GM21367 (cell line): Measurements from ENCODE around the gene CHAMP1.
A peak's percentile ranks its signal among the peaks of the same experiment; 100 is the strongest.

ENCODE experiments used
- ATAC-seq: cut with Tn5 transposase; IDR thresholded peaks from one replicate; pipeline ENCODE4 v1.9.1; 2021; ENCODE audit not compliant: unreplicated experiment

CHAMP1 gene, protein sequence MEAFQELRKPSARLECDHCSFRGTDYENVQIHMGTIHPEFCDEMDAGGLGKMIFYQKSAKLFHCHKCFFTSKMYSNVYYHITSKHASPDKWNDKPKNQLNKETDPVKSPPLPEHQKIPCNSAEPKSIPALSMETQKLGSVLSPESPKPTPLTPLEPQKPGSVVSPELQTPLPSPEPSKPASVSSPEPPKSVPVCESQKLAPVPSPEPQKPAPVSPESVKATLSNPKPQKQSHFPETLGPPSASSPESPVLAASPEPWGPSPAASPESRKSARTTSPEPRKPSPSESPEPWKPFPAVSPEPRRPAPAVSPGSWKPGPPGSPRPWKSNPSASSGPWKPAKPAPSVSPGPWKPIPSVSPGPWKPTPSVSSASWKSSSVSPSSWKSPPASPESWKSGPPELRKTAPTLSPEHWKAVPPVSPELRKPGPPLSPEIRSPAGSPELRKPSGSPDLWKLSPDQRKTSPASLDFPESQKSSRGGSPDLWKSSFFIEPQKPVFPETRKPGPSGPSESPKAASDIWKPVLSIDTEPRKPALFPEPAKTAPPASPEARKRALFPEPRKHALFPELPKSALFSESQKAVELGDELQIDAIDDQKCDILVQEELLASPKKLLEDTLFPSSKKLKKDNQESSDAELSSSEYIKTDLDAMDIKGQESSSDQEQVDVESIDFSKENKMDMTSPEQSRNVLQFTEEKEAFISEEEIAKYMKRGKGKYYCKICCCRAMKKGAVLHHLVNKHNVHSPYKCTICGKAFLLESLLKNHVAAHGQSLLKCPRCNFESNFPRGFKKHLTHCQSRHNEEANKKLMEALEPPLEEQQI

DNA sequence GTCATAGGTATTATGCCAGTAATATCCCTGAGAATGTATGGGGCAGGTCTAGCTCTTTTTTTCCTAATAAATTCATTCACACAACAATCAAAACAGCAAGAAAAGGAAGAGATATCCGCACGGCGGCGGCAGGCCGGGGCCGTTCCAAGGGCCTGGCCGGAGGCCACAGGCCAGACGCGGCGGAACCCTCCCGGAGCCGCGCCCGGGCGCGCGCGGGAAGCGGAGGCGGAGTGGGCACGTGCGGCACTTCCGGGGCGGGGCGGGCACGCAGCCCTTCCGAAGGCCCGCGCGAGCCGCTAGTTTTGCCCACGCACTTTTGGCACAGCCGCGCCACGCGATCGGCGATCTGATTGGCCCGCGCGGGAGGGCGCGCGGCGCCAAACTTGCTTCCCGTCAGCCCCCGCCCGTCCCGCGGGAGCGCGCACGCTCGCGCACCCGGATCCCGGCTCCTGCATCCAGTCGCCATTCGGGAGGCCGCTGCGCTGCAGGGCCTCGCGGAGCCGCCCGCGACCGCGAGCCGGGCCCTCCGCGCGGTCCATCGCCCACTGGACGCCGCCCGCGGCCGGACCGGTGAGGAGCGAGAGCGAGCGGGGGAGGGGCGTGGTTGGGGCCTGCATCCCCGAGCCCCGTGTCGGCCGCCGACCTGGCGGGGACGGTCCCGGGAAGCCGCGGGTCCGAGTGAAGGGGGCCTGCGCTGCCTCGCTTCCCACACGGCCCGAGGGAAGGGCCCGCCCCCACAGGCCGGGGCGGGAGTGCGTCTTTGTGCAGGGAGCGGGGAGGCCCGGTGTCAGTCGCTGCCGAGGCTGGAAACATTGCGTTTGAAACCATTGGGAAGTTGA lies at the start of gene CHAMP1:
Gene CHAMP1 (plus strand): TSS at position 430 of the 839 bp plus-strand sequence. CDS start 9,340 bp downstream, outside the sequence.
- peak; percentile 72 for ATAC-seq

DNA sequence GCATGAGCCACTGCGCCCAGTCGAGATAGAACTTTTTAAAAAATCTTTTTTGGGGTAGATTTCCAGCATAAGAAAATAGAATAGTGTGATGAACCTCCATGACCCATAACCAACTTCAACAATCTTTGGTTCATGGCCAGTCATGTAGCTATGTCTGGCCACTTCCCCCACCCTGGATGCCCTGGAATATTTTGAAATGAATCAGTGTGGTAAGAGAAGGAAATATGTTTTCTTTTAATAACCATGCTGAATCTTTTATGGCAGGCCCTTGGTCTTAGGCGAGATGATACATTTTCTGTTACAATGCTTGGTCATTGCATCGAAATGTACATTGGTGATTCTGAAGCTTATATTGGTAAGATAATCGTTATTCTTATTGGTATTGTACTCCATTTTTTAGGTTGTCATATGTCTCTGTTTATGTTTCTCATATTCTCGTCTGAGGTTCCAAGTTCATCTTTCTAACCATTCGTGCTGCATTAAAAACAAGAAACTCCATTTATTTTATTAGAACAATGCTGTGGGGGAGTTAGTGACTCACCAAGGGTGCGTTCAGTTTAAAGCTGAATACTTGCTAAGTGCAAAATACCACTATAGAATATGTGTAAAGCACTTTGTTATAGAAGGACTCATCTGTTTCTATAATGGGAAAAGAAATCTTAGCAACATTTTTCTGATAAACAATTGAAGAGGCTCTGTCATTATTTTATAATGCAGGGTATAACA lies 49.3 kb upstream of the CHAMP1 start:
- no peak for ATAC-seq

DNA sequence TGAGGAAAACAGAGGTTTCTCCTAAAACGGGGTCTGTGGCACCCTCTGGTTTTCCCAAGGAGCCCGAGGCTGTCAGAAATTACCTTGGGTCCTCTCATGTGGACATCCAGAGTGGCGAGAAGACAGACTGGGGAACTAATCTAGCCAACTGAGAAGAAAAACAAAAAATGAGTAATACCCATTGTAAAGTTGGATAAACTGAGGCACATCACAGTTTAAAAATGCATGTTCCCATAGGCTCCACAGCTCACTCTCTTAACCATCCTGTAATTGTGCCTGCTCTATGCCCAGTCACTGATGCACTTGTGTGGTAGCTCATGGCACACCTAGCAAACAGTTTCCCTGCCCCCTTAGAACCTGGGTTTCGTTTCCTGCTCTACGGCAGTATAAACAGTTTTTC lies 48.1 kb upstream of the CHAMP1 start:
- ATAC-seq: no peak

DNA sequence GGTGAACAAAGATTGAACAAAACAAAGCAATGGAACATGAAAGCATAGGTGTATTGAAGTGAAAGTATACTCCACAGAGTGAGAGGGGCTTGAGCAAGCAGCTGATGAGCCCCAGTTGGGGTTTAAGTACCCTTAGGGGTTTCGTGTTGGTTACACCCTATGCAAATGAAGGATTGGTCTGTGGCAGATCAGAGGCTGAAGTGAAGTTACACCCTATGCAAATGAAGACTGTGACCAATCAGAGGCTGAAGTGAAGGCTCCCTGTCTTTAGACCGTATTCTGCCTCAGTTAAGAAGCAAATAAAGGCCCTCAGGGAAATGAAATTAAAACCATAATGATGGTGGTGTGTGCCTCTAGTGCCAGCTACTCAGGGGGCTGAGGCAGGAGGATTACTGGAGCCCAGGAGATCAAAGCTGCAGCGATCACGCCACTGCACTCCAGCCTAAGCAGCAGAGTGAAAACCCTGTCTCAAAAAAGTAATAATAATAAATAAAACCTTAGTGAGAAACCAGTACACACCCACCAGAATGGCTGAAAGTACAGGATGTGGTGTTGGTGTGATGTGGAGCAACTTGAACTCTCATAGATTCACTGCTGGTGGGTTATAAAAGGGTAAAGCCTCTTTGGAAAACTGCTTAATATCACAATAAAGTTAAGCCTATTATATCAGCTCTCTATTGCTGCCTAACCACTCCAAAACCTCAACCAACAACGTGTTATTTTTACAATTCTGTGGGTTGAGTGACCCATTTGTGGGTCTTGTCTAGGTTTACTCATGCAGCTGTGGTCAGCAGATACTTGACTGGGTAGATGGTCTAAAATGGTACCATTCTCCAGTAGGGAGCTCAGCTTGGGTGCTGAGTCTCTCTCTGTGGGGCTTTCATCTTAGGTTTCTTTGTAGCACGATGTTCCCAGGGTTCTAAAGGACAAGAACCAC lies 45.7 kb upstream of the CHAMP1 start:
- ATAC-seq: no peak

DNA sequence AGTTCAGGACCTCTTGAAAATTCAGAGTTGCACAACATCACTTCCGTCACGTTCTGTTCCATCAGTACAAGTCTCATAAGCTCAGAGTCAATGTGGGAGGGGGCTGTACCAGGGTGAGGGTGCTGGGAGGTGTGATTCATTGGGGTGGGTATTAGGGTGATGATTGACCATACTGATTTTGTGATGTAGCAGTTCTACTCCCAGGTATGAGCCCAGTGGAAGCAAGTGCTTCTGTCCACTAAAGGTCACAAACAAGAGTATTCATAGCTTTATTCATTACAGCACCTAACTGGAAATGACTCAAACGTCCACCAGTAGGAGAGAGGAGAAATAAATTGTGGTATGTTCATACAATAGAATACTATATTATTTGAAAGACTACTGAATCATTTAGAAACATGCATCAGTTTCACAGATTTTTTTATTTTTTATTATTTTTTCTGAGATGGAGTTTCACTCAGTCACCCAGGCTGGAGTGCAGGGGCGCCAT lies 45.0 kb upstream of the CHAMP1 start:
- no peak for ATAC-seq

DNA sequence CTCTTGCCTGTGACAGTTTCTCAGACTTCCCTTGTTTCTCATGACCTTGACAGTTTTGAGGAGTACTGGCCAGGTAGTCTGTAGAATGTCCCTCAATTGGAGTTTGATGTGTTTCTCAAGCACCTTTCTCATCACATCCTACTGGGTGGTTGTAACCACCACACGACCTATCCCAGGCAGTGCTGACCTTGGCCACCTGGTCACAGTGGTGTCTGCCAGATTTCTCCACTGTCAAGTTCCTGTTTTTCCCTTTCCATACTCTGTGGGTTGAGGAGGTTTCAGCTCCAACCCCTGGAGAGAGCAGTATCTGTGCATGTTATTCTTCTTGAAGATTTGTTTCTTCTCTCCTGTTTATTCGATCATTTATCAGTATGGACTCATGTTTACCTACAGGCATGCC lies 41.3 kb upstream of the CHAMP1 start:
- ATAC-seq: no peak

DNA sequence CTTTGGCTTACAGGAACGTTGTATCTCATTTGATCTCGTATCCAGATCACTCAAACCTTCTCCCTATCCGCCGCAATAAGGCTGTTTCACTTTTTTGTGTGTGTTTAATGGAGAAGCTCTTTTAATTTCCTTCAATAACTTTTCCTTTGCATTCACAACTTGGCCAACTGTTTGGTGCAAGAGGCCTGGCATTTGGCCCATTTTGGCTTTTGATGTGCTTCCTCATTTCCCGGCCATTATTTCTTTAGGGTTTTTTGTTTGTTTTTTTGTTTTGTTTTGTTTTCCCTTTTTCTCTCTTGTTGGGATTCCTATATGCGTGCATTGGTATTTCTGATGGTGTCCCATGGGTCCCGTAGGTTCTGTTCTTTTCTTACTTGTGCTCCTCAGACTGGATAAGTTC lies 39.0 kb upstream of the CHAMP1 start:
- no peak for ATAC-seq

DNA sequence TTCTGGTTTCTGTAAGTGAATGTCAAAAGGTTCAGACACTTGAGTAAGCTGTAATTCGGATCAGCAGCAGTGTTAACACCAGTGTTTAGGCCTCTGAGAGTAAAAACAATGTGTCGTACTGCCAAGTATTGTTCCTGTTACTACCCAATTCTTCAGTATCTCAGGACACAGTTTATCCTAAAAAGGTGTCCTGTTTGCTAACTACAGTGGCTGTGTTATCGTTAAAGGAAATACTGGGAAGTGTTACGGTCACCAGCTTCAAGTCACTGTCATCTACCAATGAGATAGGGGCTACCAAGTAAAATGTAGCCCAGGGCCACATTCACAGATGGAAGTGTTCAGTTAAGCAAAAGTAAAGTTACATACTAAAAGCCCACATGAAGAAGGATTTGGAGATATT lies 35.2 kb upstream of the CHAMP1 start:
- no peak for ATAC-seq

DNA sequence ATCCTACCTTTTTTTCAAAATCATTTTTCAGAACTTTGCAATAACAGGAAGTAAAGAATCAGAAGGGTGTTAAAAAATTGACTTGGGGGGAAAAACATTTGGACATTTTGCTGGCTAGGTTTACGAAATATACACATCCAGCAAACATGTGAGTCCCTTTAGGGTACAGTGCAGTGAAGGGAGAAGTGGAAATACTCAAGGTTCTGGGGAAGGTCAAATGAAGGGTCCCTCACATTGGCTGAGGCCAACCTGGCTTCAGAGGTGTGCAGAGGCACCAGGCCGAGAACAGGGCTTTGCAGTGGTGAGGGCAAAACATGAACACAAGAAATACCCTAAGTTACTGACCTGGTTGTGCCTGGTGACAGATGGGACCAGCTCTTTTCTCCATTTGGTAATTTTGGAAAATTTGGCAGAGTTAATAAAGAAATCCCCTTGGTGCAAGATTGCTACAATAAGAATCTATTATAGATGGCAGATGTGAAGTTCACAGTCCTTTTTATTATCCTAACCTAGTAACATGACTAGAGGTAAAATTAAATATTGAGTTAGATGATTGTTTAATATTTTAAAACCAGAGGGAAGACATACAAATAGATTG lies 34.4 kb upstream of the CHAMP1 start:
- no peak for ATAC-seq

DNA sequence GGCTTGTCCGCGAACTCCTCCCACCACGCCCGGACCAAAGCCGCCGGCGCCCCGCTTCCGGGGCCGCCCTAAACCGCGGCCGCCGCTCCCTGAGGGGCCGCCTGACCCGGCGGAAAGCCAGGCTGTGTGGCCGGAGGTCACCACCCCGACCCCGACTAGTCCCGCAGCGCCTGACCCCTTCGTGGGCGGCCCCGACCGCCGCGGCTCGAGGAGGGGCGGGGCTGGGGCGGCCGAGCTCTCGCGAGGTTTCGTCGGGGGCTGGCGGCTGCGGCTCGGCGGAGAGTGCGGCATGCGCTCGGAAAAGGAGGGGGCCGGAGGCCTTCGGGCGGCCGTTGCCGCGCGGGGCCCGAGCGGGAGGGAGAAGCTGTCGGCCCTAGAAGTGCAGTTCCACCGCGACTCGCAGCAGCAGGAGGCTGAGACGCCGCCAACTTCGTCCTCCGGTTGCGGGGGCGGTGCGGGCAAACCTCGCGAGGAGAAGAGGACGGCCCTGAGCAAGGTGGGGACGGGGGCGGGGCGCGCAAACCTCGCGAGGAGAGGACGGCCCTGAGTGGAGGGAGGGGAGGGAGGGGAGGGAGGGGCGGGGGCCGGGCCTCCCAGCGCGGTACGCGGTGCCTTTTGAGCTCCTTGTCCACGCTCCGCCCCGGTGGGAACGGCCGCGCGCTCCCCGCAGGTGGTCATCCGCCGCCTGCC lies 32.8 kb upstream of the CHAMP1 start, which contains the start of gene UPF3A:
Gene UPF3A (plus strand): TSS at position 251 of the 690 bp plus-strand sequence. CDS start 39 bp downstream, at position 290.
- peak; percentile 48 for ATAC-seq

DNA sequence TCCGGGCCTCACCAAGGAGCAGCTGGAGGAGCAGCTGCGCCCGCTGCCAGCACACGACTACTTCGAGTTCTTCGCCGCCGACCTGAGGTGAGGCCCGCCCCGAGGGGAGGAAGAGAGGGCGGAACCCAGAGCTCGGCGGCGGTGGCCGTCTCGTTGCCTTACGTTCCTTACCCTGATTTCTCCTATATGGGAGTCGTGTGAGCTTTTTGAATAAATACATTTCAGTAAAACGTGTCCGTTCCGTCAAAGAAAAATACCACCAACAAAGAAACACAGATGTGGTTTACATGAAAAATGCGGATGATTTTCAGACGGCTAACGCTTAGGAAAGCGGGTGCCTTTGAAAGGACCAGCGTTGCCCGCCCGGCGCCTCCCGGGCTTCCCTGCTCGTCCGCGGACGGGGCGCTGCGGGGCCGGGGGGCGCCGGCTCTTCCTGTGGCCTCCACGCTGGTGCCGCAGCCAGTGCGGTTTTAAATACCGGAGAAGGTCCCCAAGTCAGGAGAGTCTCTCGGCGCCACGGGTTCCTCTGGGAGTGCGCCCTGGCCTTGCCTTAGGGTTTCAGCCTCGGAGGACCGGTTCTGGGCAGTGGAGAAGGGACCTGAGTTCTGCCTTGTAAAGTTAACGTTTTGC lies 32.1 kb upstream of the CHAMP1 start:
- peak; percentile 46 for ATAC-seq

DNA sequence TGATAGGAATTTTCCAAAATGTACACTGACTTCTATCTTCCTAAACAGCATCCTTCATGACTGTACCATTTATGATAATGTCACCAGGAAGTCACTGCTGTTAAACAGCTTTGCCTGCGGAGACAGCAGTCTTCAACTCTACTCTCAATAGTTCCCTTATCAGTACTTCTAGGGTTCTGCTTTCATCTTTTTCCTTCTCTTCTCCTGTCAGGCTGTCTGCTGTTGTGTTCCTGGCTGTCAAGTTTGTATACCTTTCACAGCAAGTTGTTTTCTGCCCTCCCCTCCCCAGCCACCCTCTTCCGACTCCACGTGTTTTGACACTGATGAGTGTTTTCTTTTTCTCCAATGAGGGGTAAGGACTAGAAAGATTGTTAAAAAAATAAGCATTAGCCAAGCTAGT lies 30.7 kb upstream of the CHAMP1 start:
- ATAC-seq: no peak

DNA sequence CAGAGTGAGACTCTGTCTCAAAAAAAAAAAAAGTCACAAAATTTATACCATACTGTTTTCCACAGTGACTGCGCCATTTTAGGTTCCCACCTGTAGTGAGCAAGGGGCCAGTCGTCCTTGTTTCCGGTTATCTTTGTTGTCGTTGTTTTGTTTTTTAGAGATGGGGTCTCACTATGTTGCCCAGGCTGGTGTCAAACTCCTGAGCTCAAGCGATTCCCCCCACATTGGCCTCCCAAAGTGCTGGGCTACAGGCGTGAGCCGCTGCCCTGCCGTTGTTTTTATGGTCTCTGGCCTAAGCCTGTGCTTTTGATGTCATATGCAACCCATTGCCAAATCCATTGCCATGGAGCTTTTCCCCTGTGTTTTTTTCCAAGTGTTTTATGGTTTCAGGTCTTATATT lies 29.6 kb upstream of the CHAMP1 start:
- ATAC-seq: no peak

DNA sequence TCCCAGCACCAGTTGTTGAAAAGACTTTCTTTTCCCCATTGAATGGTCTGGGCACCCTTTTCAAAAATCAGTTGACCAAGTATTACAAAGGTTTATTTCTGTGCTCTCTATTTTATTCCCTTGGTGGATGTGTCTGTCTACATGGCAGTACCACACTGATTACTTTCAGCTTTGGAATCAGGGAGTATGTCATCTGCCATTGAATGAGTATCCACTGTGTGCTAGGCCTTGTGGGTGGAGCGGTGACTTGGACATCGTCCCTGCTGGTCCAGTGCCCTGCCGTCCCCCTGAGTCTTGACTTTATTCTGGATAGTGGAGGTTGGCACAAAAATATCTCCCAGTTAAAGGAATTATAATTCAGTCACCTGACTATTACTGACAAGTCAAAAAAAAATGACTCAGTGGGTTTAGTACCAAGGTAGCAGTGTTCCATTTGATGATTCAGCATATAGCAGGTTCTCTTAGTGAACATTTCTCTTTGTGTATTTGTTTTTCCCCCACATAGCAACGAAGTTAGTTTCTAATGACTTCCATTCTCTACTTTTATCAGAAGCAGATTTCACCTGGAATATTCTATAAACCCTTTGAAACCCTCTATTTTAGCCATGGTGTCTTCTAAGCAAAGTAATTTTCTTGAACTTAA lies 29.0 kb upstream of the CHAMP1 start:
- ATAC-seq: no peak

DNA sequence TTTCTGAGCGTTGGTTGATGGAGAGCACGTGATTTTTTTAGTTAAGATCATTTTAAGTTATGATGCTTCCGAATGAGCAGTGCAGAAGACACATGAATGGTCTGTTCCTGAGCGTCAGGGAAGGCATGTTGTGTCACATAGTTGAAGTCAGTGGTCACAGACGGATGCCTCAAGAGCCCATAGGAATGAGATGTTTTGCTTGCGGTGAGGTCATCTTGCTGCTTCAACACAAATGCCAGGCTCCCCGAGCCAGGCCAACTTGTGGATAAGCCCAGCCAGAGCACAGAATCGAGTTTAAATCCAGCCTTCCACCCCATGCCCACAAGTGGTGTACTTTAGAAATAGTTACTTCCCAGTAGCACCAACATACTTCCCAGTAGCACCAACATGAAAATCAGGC lies 27.5 kb upstream of the CHAMP1 start:
- ATAC-seq: no peak

DNA sequence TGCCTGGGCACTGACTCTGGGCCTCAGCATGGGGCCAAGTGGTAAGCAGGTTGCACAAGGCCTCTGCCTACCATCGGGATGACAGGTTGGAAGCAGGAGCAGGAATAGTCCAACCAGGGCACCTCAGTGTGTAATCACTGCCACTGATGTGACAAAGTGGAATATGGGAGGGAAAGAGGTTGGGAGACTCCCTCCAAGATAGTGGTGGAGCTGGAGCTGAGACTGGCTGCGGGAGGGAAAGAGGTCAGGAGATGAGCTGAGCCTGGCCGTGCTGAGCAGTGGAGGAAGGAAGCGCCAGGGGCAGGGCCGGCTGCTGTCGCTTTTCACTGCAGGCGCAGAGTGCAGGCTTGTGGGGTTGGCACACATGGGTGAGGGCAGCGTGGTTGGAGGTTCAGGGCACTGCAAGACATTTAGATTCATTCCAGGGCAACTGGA lies 26.1 kb upstream of the CHAMP1 start:
- no peak for ATAC-seq

DNA sequence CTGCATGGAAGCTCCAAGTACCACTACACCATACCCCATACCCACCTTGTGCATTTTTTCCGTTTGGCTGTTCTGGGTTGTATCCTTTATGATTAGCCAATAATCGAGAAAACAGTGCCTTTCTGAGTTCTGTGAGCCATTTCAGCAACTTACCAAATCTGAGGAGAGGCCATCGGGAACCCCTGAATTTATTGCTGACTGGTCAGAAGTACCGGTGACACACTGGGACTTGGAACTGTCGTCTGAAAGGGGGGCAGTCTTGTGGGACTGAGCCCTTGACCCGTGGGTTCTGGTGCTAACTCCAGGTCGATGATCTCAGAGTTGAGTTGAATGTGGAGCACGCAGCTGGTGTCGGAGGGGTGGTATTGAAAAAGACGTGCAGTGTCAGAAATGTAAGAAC lies 17.9 kb upstream of the CHAMP1 start:
- ATAC-seq: no peak
